Kidney glomerular epithelial cell (primary cell): ENCODE measurements around the gene ODF2.
"Not testable (repeated sequence)": the region's sequence is repeated elsewhere in the genome, so short reads cannot be mapped to it uniquely, and the experiment has no call there.

Source experiments
- DNase-seq: peaks from one replicate; lab custom pipeline; 2025; lab: John Stamatoyannopoulos, UW

ODF2 gene

GRCh38 chr9:128455849-128456612 lies at the start of gene ODF2:
Gene ODF2 (plus strand): TSS chr9:128456006. CDS start chr9:128456092, 86 bp downstream.
- peak; percentile 89 for DNase-seq

GRCh38 chr9:128406848-128407391 lies 48.9 kb upstream of the ODF2 start:
- no peak for DNase-seq

GRCh38 chr9:128408963-128409431 lies 46.8 kb upstream of the ODF2 start:
- DNase-seq = no peak

- DNase-seq = no peak
Observed at GRCh38 chr9:128409450-128409849, 46.4 kb upstream of the ODF2 start.

- DNase-seq = no peak
Observed at GRCh38 chr9:128409978-128410377, 45.8 kb upstream of the ODF2 start.

- no peak for DNase-seq
Observed at GRCh38 chr9:128411364-128412119, 44.3 kb upstream of the ODF2 start.

GRCh38 chr9:128412120-128412790 lies 43.6 kb upstream of the ODF2 start:
- DNase-seq = no peak

- not testable (repeated sequence) for DNase-seq
Observed at GRCh38 chr9:128413728-128414127, 42.1 kb upstream of the ODF2 start.

- DNase-seq = no peak
Observed at GRCh38 chr9:128414461-128414860, 41.3 kb upstream of the ODF2 start.

GRCh38 chr9:128415281-128415680 lies 40.5 kb upstream of the ODF2 start:
- no peak for DNase-seq

GRCh38 chr9:128416014-128416413 lies 39.8 kb upstream of the ODF2 start:
- DNase-seq = no peak

GRCh38 chr9:128416432-128417019 lies 39.3 kb upstream of the ODF2 start:
- no peak for DNase-seq

- no peak for DNase-seq
Observed at GRCh38 chr9:128419061-128419925, 36.5 kb upstream of the ODF2 start.

GRCh38 chr9:128420060-128420650 lies 35.7 kb upstream of the ODF2 start:
- peak; percentile 28 for DNase-seq

GRCh38 chr9:128420651-128421481 lies 34.9 kb upstream of the ODF2 start, which contains the start of gene CERCAM:
Gene CERCAM (plus strand): TSS chr9:128420857. CDS start chr9:128420878, 21 bp downstream.
- peak; percentile 28 for DNase-seq

GRCh38 chr9:128421482-128421996 lies 34.3 kb upstream of the ODF2 start:
- DNase-seq = no peak

GRCh38 chr9:128422022-128422782 lies 33.6 kb upstream of the ODF2 start:
- not testable (repeated sequence) for DNase-seq

- DNase-seq = no peak
Observed at GRCh38 chr9:128422783-128423150, 33.0 kb upstream of the ODF2 start.

- not testable (repeated sequence) for DNase-seq
Observed at GRCh38 chr9:128423356-128423755, 32.5 kb upstream of the ODF2 start.
